Nephron progenitor cell (in vitro differentiated cells): ENCODE results near the gene SIRPA.

ENCODE experiments used
- DNase-seq: peaks from one replicate; pipeline ENCODE4 v3.0.0; 2021
- H3K27ac Mint-ChIP-seq: 2 replicates; pipeline ENCODE4 v1.8.0; 2021; ENCODE audit warnings: mild to moderate bottlenecking, moderate library complexity, mixed read lengths
- H3K27me3 Mint-ChIP-seq: 2 replicates; pipeline ENCODE4 v1.8.0; 2021; ENCODE audit warnings: mild to moderate bottlenecking, low read depth, mixed read lengths; ENCODE audit not compliant: poor library complexity
- H3K36me3 Mint-ChIP-seq: 2 replicates; pipeline ENCODE4 v1.8.0; 2021; ENCODE audit warnings: low read depth, mixed read lengths
- H3K4me1 Mint-ChIP-seq: 2 replicates; pipeline ENCODE4 v1.8.0; 2021; ENCODE audit warnings: mixed read lengths
- H3K4me3 Mint-ChIP-seq: 2 replicates; pipeline ENCODE4 v1.8.0; 2021; ENCODE audit warnings: mild to moderate bottlenecking, moderate library complexity, mixed read lengths
- H3K9me3 Mint-ChIP-seq: 2 replicates; pipeline ENCODE4 v1.8.0; 2021; ENCODE audit warnings: mild to moderate bottlenecking, moderate library complexity, mixed read lengths
- CTCF ChIP-seq: fragments of 200-600 bp; sonication (generic); IDR thresholded peaks from 2 replicates; pipeline ENCODE4 v1.5.0; 2021; ENCODE audit warnings: antibody characterized with exemption

SIRPA gene

GRCh38 chr20:1870792-1871550 lies 24.2 kb upstream of the SIRPA start:
- Mint-ChIP-seq H3K27ac (peak overlapping the region; percentile 51), H3K4me1 (peaks cover 46% of the 10 kb centered on the region), H3K9me3 (no peaks in the 10 kb centered on the region), H3K36me3 (no peaks in the 10 kb centered on the region), H3K4me3 (no peak overlapping the region), H3K27me3 (peaks cover 2% of the 10 kb centered on the region)
- no peak for DNase-seq
- no peak for TF ChIP-seq CTCF

GRCh38 chr20:1871807-1872458 lies 23.3 kb upstream of the SIRPA start:
- DNase-seq, result no peak
- no peak overlapping the region for H3K4me3 Mint-ChIP-seq
- H3K27me3 Mint-ChIP-seq, result peaks cover 2% of the 10 kb centered on the region
- H3K36me3 Mint-ChIP-seq, result no peaks in the 10 kb centered on the region
- no peaks in the 10 kb centered on the region for H3K9me3 Mint-ChIP-seq
- no peak overlapping the region for H3K27ac Mint-ChIP-seq
- no peak for TF ChIP-seq CTCF
- peaks cover 45% of the 10 kb centered on the region for H3K4me1 Mint-ChIP-seq

- H3K4me1 Mint-ChIP-seq, result peaks cover 41% of the 10 kb centered on the region
- H3K27me3 Mint-ChIP-seq, result peaks cover 2% of the 10 kb centered on the region
- no peak overlapping the region for H3K27ac Mint-ChIP-seq
- H3K9me3 Mint-ChIP-seq, result no peaks in the 10 kb centered on the region
- H3K36me3 Mint-ChIP-seq, result no peaks in the 10 kb centered on the region
- DNase-seq, result no peak
- TF ChIP-seq CTCF, result no peak
- no peak overlapping the region for H3K4me3 Mint-ChIP-seq
Measured at GRCh38 chr20:1872459-1873097, 22.6 kb upstream of the SIRPA start.

- no peaks in the 10 kb centered on the region for H3K36me3 Mint-ChIP-seq
- H3K4me1 Mint-ChIP-seq, result peaks cover 50% of the 10 kb centered on the region
- no peak overlapping the region for H3K27ac Mint-ChIP-seq
- peaks cover 2% of the 10 kb centered on the region for H3K27me3 Mint-ChIP-seq
- no peak overlapping the region for H3K4me3 Mint-ChIP-seq
- TF ChIP-seq CTCF, result no peak
- no peak for DNase-seq
- H3K9me3 Mint-ChIP-seq, result no peaks in the 10 kb centered on the region
Measured at GRCh38 chr20:1874450-1875182, 20.6 kb upstream of the SIRPA start.

- no peak for DNase-seq
- Mint-ChIP-seq H3K4me1 (peaks cover 50% of the 10 kb centered on the region), H3K4me3 (no peak overlapping the region), H3K36me3 (no peaks in the 10 kb centered on the region), H3K27ac (peak overlapping the region; percentile 1), H3K9me3 (no peaks in the 10 kb centered on the region), H3K27me3 (peaks cover 2% of the 10 kb centered on the region)
- TF ChIP-seq CTCF, result no peak
Measured at GRCh38 chr20:1875183-1875554, 20.0 kb upstream of the SIRPA start.
